ENCODE results near the gene ANKRD62.
"Not testable (repeated sequence)": the region's sequence is repeated elsewhere in the genome, so short reads cannot be mapped to it uniquely, and the experiment has no call there.

Gene ANKRD62

DNA sequence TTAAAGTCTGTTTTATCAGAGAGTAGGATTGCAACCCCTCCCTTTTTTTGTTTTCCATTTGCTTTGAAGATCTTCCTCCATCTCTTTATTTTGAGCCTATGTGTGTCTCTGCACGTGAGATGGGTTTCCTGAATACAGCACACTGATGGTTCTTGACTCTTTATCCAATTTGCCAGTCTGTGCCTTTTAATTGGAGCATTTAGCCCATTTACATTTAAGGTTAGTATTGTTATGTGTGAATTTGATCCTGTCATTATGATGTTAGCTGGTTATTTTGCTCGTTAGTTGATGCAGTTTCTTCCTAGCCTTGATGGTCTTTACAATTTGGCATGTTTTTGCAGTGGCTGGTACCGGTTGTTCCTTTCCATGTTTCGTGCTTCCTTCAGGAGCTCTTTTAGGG, 45.2 kb downstream of the ANKRD62 start:
- H3K27ac ChIP-seq (ENCODE audit: low read depth, low read length); H3K79me2 ChIP-seq (ENCODE audit: control insufficient read depth, low read length); H4K20me1 ChIP-seq (ENCODE audit: control insufficient read depth, insufficient read depth, low read depth, low read length); H3K9me2 ChIP-seq (replicated peaks; ENCODE audit: control insufficient read depth, low read length); H3K9me3 ChIP-seq (ENCODE audit: control insufficient read depth, insufficient read depth, low read length); H3K4me1 ChIP-seq (ENCODE audit: control insufficient read depth, low read length); H3K36me3 ChIP-seq (ENCODE audit: control insufficient read depth, low read length); H3K27me3 ChIP-seq (ENCODE audit: control insufficient read depth, low read length); H3K4me2 ChIP-seq (ENCODE audit: low read length); H3K4me3 ChIP-seq (ENCODE audit: low read length); H3F3A ChIP-seq (ENCODE audit: control insufficient read depth, insufficient read depth): not testable (repeated sequence)

DNA sequence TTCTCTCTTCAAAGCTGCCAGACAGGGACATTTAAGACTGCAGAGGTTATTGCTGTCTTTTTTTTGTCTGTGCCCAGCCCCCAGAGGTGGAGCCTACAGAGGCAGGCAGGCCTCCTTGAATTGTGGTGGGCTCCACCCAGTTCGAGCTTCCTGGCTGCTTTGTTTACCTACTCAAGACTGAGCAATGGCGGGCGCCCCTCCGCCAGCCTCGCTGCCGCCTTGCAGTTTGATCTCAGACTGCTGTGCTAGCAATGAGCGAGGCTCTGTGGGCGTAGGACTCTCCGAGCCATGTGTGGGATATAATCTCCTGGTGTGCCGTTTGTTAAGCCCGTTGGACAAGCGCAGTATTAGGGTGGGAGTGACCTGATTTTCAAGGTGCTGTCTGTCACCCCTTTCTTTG, 47.2 kb downstream of the ANKRD62 start:
- not testable (repeated sequence) for H3K4me1 ChIP-seq (ENCODE audit: control insufficient read depth, low read length); H3F3A ChIP-seq (ENCODE audit: control insufficient read depth, insufficient read depth); H3K9me3 ChIP-seq (ENCODE audit: control insufficient read depth, insufficient read depth, low read length); H3K36me3 ChIP-seq (ENCODE audit: control insufficient read depth, low read length); H3K27ac ChIP-seq (ENCODE audit: low read depth, low read length); H4K20me1 ChIP-seq (ENCODE audit: control insufficient read depth, insufficient read depth, low read depth, low read length); H3K79me2 ChIP-seq (ENCODE audit: control insufficient read depth, low read length); H3K4me2 ChIP-seq (ENCODE audit: low read length); H3K27me3 ChIP-seq (ENCODE audit: control insufficient read depth, low read length); H3K9me2 ChIP-seq (replicated peaks; ENCODE audit: control insufficient read depth, low read length); H3K4me3 ChIP-seq (ENCODE audit: low read length)

DNA sequence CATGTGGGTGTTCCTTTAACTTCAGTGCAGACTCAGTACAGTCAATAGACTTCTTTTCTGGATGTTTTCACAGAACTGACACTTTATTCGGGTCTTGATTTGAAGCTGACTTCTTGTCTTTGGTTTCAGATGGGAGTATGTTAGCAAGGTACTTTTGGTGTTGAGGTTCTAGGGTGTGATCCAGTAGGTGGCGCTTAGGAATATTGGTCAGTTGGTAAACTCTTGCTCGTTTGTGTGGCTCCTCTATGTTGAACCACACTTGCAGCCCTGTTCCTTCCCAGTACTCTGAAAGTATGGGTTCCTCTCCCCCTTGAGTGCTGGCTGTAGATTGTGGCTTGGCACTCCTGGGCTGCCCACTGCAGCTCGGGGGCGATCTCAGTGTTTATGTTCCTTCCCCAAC, 48.1 kb downstream of the ANKRD62 start:
- H3K27ac ChIP-seq (ENCODE audit: low read depth, low read length); H3K4me1 ChIP-seq (ENCODE audit: control insufficient read depth, low read length); H3K9me2 ChIP-seq (replicated peaks; ENCODE audit: control insufficient read depth, low read length); H3K4me2 ChIP-seq (ENCODE audit: low read length); H3K79me2 ChIP-seq (ENCODE audit: control insufficient read depth, low read length); H3K9me3 ChIP-seq (ENCODE audit: control insufficient read depth, insufficient read depth, low read length); H3F3A ChIP-seq (ENCODE audit: control insufficient read depth, insufficient read depth); H3K27me3 ChIP-seq (ENCODE audit: control insufficient read depth, low read length); H3K4me3 ChIP-seq (ENCODE audit: low read length); H3K36me3 ChIP-seq (ENCODE audit: control insufficient read depth, low read length); H4K20me1 ChIP-seq (ENCODE audit: control insufficient read depth, insufficient read depth, low read depth, low read length): not testable (repeated sequence)

DNA sequence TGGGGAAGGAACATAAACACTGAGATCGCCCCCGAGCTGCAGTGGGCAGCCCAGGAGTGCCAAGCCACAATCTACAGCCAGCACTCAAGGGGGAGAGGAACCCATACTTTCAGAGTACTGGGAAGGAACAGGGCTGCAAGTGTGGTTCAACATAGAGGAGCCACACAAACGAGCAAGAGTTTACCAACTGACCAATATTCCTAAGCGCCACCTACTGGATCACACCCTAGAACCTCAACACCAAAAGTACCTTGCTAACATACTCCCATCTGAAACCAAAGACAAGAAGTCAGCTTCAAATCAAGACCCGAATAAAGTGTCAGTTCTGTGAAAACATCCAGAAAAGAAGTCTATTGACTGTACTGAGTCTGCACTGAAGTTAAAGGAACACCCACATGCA, 55.8 kb downstream of the ANKRD62 start:
- H3K27ac ChIP-seq (ENCODE audit: low read depth, low read length); H3K36me3 ChIP-seq (ENCODE audit: control insufficient read depth, low read length); H3K4me1 ChIP-seq (ENCODE audit: control insufficient read depth, low read length); H3K79me2 ChIP-seq (ENCODE audit: control insufficient read depth, low read length); H3K4me3 ChIP-seq (ENCODE audit: low read length); H3K9me3 ChIP-seq (ENCODE audit: control insufficient read depth, insufficient read depth, low read length); H4K20me1 ChIP-seq (ENCODE audit: control insufficient read depth, insufficient read depth, low read depth, low read length); H3K9me2 ChIP-seq (replicated peaks; ENCODE audit: control insufficient read depth, low read length); H3K27me3 ChIP-seq (ENCODE audit: control insufficient read depth, low read length); H3F3A ChIP-seq (ENCODE audit: control insufficient read depth, insufficient read depth); H3K4me2 ChIP-seq (ENCODE audit: low read length): not testable (repeated sequence)

DNA sequence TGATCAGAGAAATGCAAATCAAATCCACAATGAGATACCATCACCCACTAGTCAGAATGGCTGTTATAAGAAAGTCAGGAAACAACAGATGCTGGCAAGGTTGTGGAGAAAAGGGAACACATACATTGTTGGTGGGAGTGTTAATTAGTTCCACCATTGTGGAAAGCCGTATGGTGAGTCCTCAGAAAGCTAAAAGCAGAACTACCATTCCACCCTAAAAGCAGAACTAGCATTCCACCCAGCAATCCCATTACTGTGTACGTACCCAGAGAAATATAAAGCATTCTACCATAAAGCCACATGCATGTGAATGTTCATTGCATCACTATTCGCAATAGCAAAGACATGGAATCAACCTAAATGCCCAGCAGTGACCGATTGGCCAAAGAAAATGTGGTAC, 60.7 kb downstream of the ANKRD62 start:
- H3K27ac ChIP-seq (ENCODE audit: low read depth, low read length): no peak overlapping the region
- H3K27me3 ChIP-seq (ENCODE audit: control insufficient read depth, low read length): peaks cover 5% of the 10 kb centered on the region; the same call in 1 of the 2 replicates
- H3K36me3 ChIP-seq (ENCODE audit: control insufficient read depth, low read length): no peaks in the 10 kb centered on the region
- no peaks in the 10 kb centered on the region for H3F3A ChIP-seq (ENCODE audit: control insufficient read depth, insufficient read depth)
- no peaks in the 10 kb centered on the region; the same call in 1 of the 2 replicates for H3K9me2 ChIP-seq (replicated peaks; ENCODE audit: control insufficient read depth, low read length)
- H3K9me3 ChIP-seq (ENCODE audit: control insufficient read depth, insufficient read depth, low read length): no peaks in the 10 kb centered on the region
- H3K79me2 ChIP-seq (ENCODE audit: control insufficient read depth, low read length): no peaks in the 10 kb centered on the region
- no peaks in the 10 kb centered on the region for H3K4me1 ChIP-seq (ENCODE audit: control insufficient read depth, low read length)
- H3K4me2 ChIP-seq (ENCODE audit: low read length): no peak overlapping the region
- no peak overlapping the region for H3K4me3 ChIP-seq (ENCODE audit: low read length)
- TF ChIP-seq, protein P1, sequence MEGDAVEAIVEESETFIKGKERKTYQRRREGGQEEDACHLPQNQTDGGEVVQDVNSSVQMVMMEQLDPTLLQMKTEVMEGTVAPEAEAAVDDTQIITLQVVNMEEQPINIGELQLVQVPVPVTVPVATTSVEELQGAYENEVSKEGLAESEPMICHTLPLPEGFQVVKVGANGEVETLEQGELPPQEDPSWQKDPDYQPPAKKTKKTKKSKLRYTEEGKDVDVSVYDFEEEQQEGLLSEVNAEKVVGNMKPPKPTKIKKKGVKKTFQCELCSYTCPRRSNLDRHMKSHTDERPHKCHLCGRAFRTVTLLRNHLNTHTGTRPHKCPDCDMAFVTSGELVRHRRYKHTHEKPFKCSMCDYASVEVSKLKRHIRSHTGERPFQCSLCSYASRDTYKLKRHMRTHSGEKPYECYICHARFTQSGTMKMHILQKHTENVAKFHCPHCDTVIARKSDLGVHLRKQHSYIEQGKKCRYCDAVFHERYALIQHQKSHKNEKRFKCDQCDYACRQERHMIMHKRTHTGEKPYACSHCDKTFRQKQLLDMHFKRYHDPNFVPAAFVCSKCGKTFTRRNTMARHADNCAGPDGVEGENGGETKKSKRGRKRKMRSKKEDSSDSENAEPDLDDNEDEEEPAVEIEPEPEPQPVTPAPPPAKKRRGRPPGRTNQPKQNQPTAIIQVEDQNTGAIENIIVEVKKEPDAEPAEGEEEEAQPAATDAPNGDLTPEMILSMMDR (IDR thresholded peaks at IDR 0.05; ENCODE audit: low read depth, low read length, poor library complexity, severe bottlenecking): no peak
- no peaks in the 10 kb centered on the region for H4K20me1 ChIP-seq (ENCODE audit: control insufficient read depth, insufficient read depth, low read depth, low read length)

Data from DOHH2 (cell line).